HepG2 (cell line): Measurements from ENCODE around the gene USP30. TPM values are rescaled to one million over a fixed set of nuclear protein-coding genes. Genes with fewer than 3 reads are reported as not detected.
A peak's percentile ranks its signal among the peaks of the same experiment; 100 is the strongest.

Experiments
- CBX1 ChIP-seq: IDR thresholded peaks from one replicate; pipeline ENCODE4 v1.6.1; 2016; ENCODE audit warnings: antibody characterized with exemption, low read depth
- ELF4 ChIP-seq: sonication (generic); formaldehyde crosslinking; IDR thresholded peaks from 2 replicates; pipeline ENCODE4 v1.5.0; 2020; ENCODE audit warnings: missing genetic modification reagents, mild to moderate bottlenecking, moderate library complexity, borderline replicate concordance
- EZH2 ChIP-seq: conservative IDR thresholded peaks from 2 replicates; pipeline ENCODE4 v1.6.1; 2012; ENCODE audit warnings: mild to moderate bottlenecking, low read depth, low read length, moderate library complexity
- FOXK1 ChIP-seq: sonication (generic); formaldehyde crosslinking; IDR thresholded peaks from 2 replicates; pipeline ENCODE4 v1.4.0; 2020; ENCODE audit warnings: low read depth, missing genetic modification reagents, borderline replicate concordance
- HCFC1 ChIP-seq: fragments of 150-350 bp; IDR thresholded peaks from 2 replicates; pipeline ENCODE4 v1.6.1; 2014; ENCODE audit warnings: low read depth, low read length
- KLF13 ChIP-seq: sonication (generic); formaldehyde crosslinking; IDR thresholded peaks from 2 replicates; pipeline ENCODE4 v1.4.0; 2020; ENCODE audit warnings: mild to moderate bottlenecking, missing genetic modification reagents
- LBX2 ChIP-seq: sonication (generic); formaldehyde crosslinking; IDR thresholded peaks from 2 replicates; pipeline ENCODE4 v1.5.0; 2020; ENCODE audit warnings: missing genetic modification reagents, mild to moderate bottlenecking, borderline replicate concordance
- MEF2D ChIP-seq: sonication (generic); formaldehyde crosslinking; IDR thresholded peaks from 2 replicates; pipeline ENCODE4 v1.5.1; 2020; ENCODE audit warnings: mild to moderate bottlenecking, missing genetic modification reagents
- MTF2 ChIP-seq: sonication (generic); formaldehyde crosslinking; IDR thresholded peaks from 2 replicates; pipeline ENCODE4 v1.5.0; 2020; ENCODE audit warnings: missing genetic modification reagents, borderline replicate concordance
- PATZ1 ChIP-seq: sonication (generic); formaldehyde crosslinking; IDR thresholded peaks from 2 replicates; pipeline ENCODE4 v1.4.0; 2020; ENCODE audit warnings: missing genetic modification reagents
- PBX3 ChIP-seq: sonication (generic); formaldehyde crosslinking; IDR thresholded peaks from 2 replicates; pipeline ENCODE4 v1.8.1; 2023; ENCODE audit warnings: missing genetic modification reagents, inconsistent platforms, borderline replicate concordance
- REXO4 ChIP-seq: sonication (generic); formaldehyde crosslinking; IDR thresholded peaks from 2 replicates; pipeline ENCODE4 v1.8.0; 2022; ENCODE audit warnings: missing genetic modification reagents, mild to moderate bottlenecking, borderline replicate concordance
- SOX13 ChIP-seq, 3 experiments: fragments of 450-650 bp in 1 of 3; sonication (generic) in 1 of 3; formaldehyde crosslinking in 1 of 3; IDR thresholded peaks in 2 of 3; conservative IDR thresholded peaks in 1 of 3; 2 replicates each; pipeline versions ENCODE4 v1.5.0 to v1.6.1; 2016 to 2020; ENCODE audit warnings: antibody characterized with exemption in 1 of 3, mild to moderate bottlenecking in 1 of 3, missing compliant biosample characterization in 1 of 3, missing genetic modification reagents in 1 of 3, moderate library complexity in 1 of 3
- THRA ChIP-seq: sonication (generic); formaldehyde crosslinking; IDR thresholded peaks from 2 replicates; pipeline ENCODE4 v1.4.0; 2020; ENCODE audit warnings: missing genetic modification reagents, borderline replicate concordance
- TRIM24 ChIP-seq: sonication (generic); formaldehyde crosslinking; IDR thresholded peaks from 2 replicates; pipeline ENCODE4 v1.8.0; 2022; ENCODE audit warnings: mild to moderate bottlenecking, missing genetic modification reagents
- ZNF12 ChIP-seq: sonication (generic); formaldehyde crosslinking; IDR thresholded peaks from 2 replicates; pipeline ENCODE4 v1.5.0; 2020; ENCODE audit warnings: missing genetic modification reagents
- ZNF124 ChIP-seq: sonication (generic); formaldehyde crosslinking; IDR thresholded peaks from 2 replicates; pipeline ENCODE4 v1.4.0; 2020; ENCODE audit warnings: missing genetic modification reagents
- ZNF225 ChIP-seq: sonication (generic); formaldehyde crosslinking; IDR thresholded peaks from 2 replicates; pipeline ENCODE4 v1.4.0; 2020; ENCODE audit warnings: mild to moderate bottlenecking, missing genetic modification reagents
- ZNF251 ChIP-seq: sonication (generic); formaldehyde crosslinking; IDR thresholded peaks from 2 replicates; pipeline ENCODE4 v1.9.0; 2021; ENCODE audit warnings: mild to moderate bottlenecking, missing genetic modification reagents
- ZNF282 ChIP-seq: fragments of 450-650 bp; IDR thresholded peaks from 2 replicates; pipeline ENCODE4 v1.6.1; 2018; ENCODE audit not compliant: partially characterized antibody
- ZNF496 ChIP-seq: sonication (generic); formaldehyde crosslinking; IDR thresholded peaks from 2 replicates; pipeline ENCODE4 v1.8.1; 2023; ENCODE audit warnings: mild to moderate bottlenecking, moderate library complexity, missing genetic modification reagents; ENCODE audit not compliant: insufficient replicate concordance
- ZNF7 ChIP-seq: IDR thresholded peaks from 2 replicates; pipeline ENCODE4 v1.6.1; 2016; ENCODE audit warnings: missing biosample characterization, missing genetic modification reagents
- ZNF775 ChIP-seq: sonication (generic); formaldehyde crosslinking; IDR thresholded peaks from 2 replicates; pipeline ENCODE4 v1.4.0; 2020; ENCODE audit warnings: missing genetic modification reagents, mild to moderate bottlenecking, moderate library complexity, borderline replicate concordance
- polyA plus RNA-seq, 8 experiments: library from polyadenylated mRNA; depleted of rRNA in 3 of 8; stranded (reverse) in 7 of 8; unstranded in 1 of 8; fragments of >200 nt; fragmentation: Illumina TruSeq in 4 of 8; extraction: Trizol in 4 of 8; gene quantifications; 2 replicates each; pipeline versions ENCODE4 v1.2.1 to v1.2.3, GENCODE V29; 2011 to 2016; ENCODE audit warnings: low read depth in 4 of 8, missing spikeins in 1 of 8, mixed read lengths in 1 of 8; ENCODE audit not compliant: insufficient read depth in 1 of 8
- total RNA-seq, 5 experiments: library from RNA; depleted of rRNA; stranded (reverse); fragments of >200 nt; fragmentation: Illumina TruSeq; extraction: Trizol; gene quantifications; 2 replicates each; pipeline ENCODE4 v1.2.3, GENCODE V29; 2016; ENCODE audit warnings: low read depth in 1 of 5

Gene USP30
- total and polyA plus RNA-seq, 2 of the 13 experiments (the other 11 are each of a cell fraction or from before 2014, with no cell fraction given) = 11.2 to 20.8 TPM

GRCh38 chr12:109093022-109093918 lies 40.9 kb downstream of the USP30 start, which contains the start of gene ALKBH2 (continued):
- TF ChIP-seq MTF2 (CRISPR knock-in tag) = no peak
- TF ChIP-seq PBX3 (CRISPR knock-in tag) = no peak
- peak; percentile 66 for TF ChIP-seq PATZ1
- peak; percentile 94 for TF ChIP-seq ZNF124
- TF ChIP-seq ZNF282 = no peak
- no peak for TF ChIP-seq TRIM24 (CRISPR knock-in tag)
- TF ChIP-seq LBX2 (CRISPR knock-in tag) = peak; percentile 74; the same call in 1 of the 2 replicates
- peak; percentile 83 for TF ChIP-seq THRA
- 0 out of 2 replicates have a peak, but pooled peaks have one; percentile 72 for TF ChIP-seq ZNF12 (CRISPR knock-in tag)
- TF ChIP-seq ZNF7 (CRISPR knock-in tag) = no peak; the same call in 1 of the 2 replicates
- 0 out of 2 replicates have a peak, but pooled peaks have one; percentile 27 for TF ChIP-seq REXO4 (CRISPR knock-in tag)
- TF ChIP-seq ZNF225 (CRISPR knock-in tag) = peak; percentile 96
- peak; percentile 96 for TF ChIP-seq CBX1
- TF ChIP-seq ZNF496 (CRISPR knock-in tag) = no peak
- TF ChIP-seq ZNF775 (CRISPR knock-in tag) = 0 out of 2 replicates have a peak, but pooled peaks have one; percentile 37
- TF ChIP-seq MEF2D = peak; percentile 95
- no peak for TF ChIP-seq SOX13 (IDR thresholded peaks at IDR 0.05)
- peak in 1 of 2 experiments; percentile 66; a peak in 2 of 4 replicates for TF ChIP-seq SOX13 (CRISPR knock-in tag; conservative IDR thresholded peaks at IDR 0.05 in 1 of 2, IDR thresholded peaks at IDR 0.05 in 1 of 2)
- peak; percentile 50; the same call in 1 of the 2 replicates for TF ChIP-seq HCFC1
- peak; percentile 72; the same call in 1 of the 2 replicates for TF ChIP-seq ELF4 (CRISPR knock-in tag)
- TF ChIP-seq KLF13 (CRISPR knock-in tag) = peak; percentile 80; the same call in 1 of the 2 replicates
- TF ChIP-seq FOXK1 (CRISPR knock-in tag) = peak; percentile 86; the same call in 1 of the 2 replicates
- TF ChIP-seq EZH2 = no peak
- TF ChIP-seq ZNF251 = peak; percentile 90; the same call in 1 of the 2 replicates
